Activated CD8-positive, alpha-beta memory T cell treated with anti-CD3 and anti-CD28 coated beads, Interleukin-2, amount 50 U/mL, for 4 hours (primary cell): ENCODE results near the gene TBC1D32.
"Not testable (repeated sequence)": the region's sequence is repeated elsewhere in the genome, so short reads cannot be mapped to it uniquely, and the experiment has no call there.

Experiments used
- DNase-seq: peaks from one replicate; pipeline ENCODE4 v3.0.0-alpha.2; 2020

The TBC1D32 gene

GRCh38 chr6:121319112-121319553 lies 15.1 kb downstream of the TBC1D32 start:
- no peak for DNase-seq

- DNase-seq, result no peak
Observed at GRCh38 chr6:121314381-121315112, 19.7 kb downstream of the TBC1D32 start.

GRCh38 chr6:121311814-121312213 lies 22.5 kb downstream of the TBC1D32 start:
- not testable (repeated sequence) for DNase-seq

GRCh38 chr6:121310495-121310894 lies 23.8 kb downstream of the TBC1D32 start:
- no peak for DNase-seq

- no peak for DNase-seq
Observed at GRCh38 chr6:121309768-121310469, 24.4 kb downstream of the TBC1D32 start.

GRCh38 chr6:121305957-121306607 lies 28.2 kb downstream of the TBC1D32 start:
- DNase-seq, result no peak

- DNase-seq, result no peak
Observed at GRCh38 chr6:121302882-121303281, 31.4 kb downstream of the TBC1D32 start.

GRCh38 chr6:121301156-121301555 lies 33.1 kb downstream of the TBC1D32 start:
- not testable (repeated sequence) for DNase-seq

GRCh38 chr6:121297694-121298093 lies 36.6 kb downstream of the TBC1D32 start:
- no peak for DNase-seq

GRCh38 chr6:121285041-121285440 lies 49.2 kb downstream of the TBC1D32 start:
- DNase-seq, result no peak

- no peak for DNase-seq
Observed at GRCh38 chr6:121274666-121275295, 59.5 kb downstream of the TBC1D32 start.

GRCh38 chr6:121263742-121264141 lies 70.5 kb downstream of the TBC1D32 start:
- DNase-seq, result no peak

GRCh38 chr6:121260651-121261102 lies 73.6 kb downstream of the TBC1D32 start:
- DNase-seq, result no peak

- no peak for DNase-seq
Observed at GRCh38 chr6:121247386-121247785, 86.9 kb downstream of the TBC1D32 start.

GRCh38 chr6:121242386-121242785 lies 91.9 kb downstream of the TBC1D32 start:
- DNase-seq, result no peak

- no peak for DNase-seq
Observed at GRCh38 chr6:121237859-121238258, 96.4 kb downstream of the TBC1D32 start.

GRCh38 chr6:121236984-121237383 lies 97.3 kb downstream of the TBC1D32 start:
- DNase-seq, result no peak

- no peak for DNase-seq
Observed at GRCh38 chr6:121235386-121235785, 98.9 kb downstream of the TBC1D32 start.

GRCh38 chr6:121223930-121224329 lies 110.3 kb downstream of the TBC1D32 start:
- no peak for DNase-seq

GRCh38 chr6:121223212-121223611 lies 111.1 kb downstream of the TBC1D32 start:
- DNase-seq, result no peak

GRCh38 chr6:121222656-121223055 lies 111.6 kb downstream of the TBC1D32 start:
- no peak for DNase-seq

GRCh38 chr6:121216928-121217327 lies 117.4 kb downstream of the TBC1D32 start:
- no peak for DNase-seq

GRCh38 chr6:121213341-121213740 lies 120.9 kb downstream of the TBC1D32 start:
- not testable (repeated sequence) for DNase-seq
